Fibroblast of skin of right quadriceps (primary cell): Measurements from ENCODE around the gene ATXN7L1.
"Not testable (repeated sequence)": the region's sequence is repeated elsewhere in the genome, so short reads cannot be mapped to it uniquely, and the experiment has no call there.

Experiments
- DNase-seq: peaks from one replicate; pipeline ENCODE4 v3.0.0-alpha.2; 2013

The ATXN7L1 gene

DNA sequence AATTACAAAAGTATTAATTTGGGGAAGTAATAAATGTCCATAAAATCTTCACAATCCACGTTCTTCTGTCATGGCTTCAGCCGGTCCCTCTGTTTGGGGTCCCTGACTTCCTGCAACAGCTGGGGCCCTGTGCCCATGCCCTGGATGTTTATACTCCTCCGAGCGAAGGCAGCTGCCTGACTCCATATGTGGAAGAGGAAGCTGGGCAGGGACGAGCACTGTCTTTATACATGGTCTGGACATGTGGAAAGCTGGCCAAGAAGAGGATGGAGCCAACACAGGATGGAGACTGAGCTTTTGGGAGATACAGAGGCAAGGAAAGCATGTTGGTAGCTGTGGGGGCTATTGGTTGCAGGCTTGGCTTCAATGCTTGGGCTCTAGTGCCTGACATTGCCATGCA, 178.6 kb downstream of the ATXN7L1 start:
- no peak for DNase-seq

DNA sequence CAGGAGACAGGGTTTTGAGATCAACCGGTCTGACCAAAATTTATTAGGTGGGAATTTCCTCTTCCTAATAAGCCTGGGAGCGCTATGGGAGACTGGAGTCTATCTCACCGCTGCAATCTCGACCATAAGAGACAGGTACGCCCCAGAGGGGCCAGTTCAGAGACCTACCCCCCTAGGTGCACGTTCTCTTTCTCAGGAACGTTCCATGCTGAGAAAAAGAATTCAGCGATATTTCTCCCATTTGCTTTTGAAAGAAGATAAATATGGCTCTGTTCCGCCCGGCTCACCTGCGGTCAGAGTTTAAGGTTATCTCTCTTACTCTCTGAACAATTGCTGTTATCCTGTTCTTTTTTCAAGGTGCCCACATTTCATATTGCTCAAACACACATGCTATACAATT, 179.2 kb downstream of the ATXN7L1 start:
- DNase-seq, result not testable (repeated sequence)

DNA sequence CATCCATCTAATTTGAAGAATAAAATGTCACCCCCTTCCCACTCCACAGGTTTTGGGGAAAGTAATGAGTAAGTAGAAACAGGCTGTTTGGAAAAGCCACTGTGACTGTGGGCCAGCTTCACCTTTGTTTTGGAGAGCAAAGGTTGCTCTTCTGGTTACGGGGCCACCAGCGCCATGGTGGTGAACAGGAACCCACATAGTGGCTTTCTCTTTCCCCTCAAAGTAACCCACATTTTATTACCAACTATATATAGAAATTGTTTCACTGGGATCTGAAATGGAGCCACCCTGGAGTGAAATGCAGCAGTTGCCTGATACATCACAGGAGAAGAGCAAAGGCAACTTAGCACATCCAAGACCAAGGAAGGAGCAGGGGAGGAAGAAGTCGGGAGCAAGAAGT, 182.8 kb downstream of the ATXN7L1 start:
- no peak for DNase-seq

DNA sequence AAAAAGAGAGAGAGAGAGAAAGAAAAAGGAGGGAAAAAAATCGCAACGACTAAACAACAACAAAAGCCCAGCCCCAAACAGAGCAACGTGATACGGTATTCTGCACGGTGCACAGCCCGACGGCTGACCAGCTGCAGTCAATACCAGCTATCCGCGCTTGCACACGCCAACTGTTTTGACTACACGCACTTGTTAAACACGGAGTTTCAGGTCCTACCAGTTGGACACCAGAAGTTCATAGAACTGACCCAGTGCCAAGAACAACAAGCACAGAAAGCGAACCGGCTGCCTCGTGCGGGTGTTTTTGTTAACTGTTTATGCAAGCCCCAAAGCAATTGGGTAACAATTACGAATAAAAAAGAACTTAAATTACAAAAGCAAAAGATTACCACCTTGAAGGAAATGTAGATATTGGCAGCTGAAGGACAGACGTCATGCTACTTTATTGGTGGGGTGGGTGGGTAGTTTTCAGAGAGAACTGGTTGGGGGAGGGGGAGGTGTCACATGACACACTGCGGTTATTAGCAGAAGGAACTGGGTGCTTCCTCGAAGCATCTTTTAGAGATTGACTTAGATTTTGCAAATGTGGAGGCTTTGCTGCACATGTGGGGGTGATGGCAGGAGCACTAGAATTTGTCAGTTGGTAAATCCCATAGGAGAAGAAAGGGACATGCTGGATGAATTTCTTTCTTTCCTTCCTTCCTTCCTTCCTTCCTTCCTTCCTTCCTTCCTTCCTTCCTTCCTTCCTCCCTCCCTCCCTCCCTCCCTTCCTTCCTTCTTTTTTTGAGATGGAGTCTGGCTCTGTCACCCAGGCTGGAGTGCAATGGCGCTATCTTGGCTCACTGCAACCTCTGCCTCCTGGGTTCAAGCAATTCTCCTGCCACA, 184.5 kb downstream of the ATXN7L1 start:
- DNase-seq, result peak; percentile 52

DNA sequence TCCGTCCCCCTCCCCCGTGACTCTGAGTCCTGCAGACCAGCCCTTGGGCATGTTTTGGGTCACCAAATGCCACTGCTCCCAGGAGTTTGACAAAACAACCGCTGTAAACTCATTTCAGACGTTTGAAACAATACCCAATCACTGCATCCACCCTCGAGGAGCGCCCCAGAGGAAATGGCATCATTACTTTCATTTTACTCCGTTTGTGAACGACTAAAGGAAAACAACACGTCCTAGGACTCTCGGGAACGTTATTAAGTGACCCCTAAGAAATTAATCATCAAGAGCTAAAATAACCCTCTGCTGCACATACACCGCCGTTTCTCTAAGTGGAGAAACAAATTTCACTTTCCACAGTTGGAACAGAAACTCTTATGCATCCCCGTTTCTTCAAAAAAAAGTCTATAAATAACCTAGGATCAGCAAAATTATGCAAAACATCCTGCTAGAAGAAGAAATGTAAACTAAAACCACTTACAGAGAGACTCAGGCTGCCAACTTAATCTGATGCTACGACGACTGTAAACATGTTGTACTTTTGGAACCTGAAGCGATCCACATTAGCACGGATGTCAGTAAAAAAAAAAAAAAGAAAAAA, 185.2 kb downstream of the ATXN7L1 start:
- peak; percentile 25 for DNase-seq

DNA sequence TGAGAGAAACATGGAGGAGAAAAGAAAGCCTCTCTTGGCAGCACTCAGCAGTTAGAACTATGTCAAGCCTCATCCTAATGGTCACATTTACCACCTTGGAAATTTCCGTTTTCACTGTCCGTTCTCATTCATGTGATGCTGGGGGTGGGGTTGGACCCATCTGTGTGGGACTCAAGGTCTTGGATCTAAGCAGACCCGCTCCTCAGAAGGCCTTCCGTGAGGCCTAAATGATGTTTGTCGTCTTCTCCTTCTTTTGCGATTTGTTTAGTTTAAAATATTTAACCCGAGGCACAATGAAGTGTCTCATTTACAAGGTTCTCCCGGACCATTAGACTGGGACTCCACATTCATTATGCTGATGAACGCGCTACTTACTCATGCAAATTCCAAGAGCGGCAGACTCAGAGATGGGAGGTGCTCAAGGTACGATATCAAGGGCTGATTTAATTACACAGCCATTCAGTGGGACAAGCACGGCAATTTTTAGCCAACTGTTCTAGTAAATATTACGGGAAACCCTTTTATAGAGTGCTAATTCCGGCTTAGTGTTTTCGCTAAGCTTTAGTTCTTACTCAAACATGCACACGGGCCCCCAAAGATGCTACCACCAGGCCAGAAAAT, 186.0 kb downstream of the ATXN7L1 start:
- peak; percentile 9 for DNase-seq

DNA sequence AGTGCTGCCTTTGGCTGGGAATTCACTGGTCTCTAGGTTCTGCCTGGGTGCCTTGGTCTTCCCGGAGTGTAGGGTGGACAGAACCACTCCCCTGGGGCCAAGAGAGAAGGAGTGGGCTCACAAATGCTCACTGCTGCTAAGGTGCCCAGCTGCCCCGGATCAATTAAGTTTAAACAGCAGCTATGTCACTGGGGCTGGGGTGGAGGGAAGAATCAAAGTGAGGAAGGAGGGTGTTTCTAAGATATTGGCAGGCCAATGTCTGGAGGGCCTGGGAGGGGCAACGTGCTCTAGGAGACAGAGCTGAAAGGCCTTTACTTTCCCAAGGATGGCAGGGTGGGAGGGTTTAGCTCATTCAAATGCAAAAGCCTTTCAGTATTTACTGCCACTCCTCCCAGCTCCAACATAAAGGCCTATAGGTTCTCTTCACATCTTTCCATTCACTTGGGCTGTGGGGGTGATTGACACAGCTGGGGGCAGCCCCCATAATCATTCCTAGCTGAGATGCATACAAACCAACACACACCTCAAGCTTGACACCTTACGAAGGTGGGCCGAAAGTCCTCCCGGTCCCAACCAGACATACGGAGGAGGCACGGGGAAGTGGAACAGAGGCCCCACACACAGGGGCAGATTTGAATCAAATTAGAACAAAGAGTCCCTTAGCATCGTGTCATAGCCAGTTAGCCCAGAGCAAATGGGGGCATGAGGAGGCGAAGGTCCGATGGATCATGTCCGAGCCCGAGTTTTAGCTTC, 187.2 kb downstream of the ATXN7L1 start:
- no peak for DNase-seq

DNA sequence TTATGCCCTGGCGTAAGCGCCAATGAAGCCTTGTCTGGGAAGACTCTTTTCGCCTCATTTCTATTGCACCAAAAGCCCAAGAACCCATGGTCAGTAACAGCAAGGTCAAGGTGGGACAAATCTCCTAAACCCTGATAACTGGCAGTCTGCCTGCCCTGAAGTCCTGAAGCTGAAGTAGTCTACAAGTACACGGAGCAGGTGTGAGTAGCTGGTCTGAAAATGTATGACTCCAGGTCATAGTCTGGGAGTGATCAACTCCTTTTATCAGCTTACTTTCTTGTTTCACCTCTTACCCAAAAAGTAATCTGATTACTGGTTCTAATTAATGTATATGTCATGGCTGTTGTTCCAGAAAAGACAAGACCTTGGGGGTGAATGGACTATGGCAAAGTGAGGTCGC, 187.8 kb downstream of the ATXN7L1 start:
- DNase-seq, result no peak

DNA sequence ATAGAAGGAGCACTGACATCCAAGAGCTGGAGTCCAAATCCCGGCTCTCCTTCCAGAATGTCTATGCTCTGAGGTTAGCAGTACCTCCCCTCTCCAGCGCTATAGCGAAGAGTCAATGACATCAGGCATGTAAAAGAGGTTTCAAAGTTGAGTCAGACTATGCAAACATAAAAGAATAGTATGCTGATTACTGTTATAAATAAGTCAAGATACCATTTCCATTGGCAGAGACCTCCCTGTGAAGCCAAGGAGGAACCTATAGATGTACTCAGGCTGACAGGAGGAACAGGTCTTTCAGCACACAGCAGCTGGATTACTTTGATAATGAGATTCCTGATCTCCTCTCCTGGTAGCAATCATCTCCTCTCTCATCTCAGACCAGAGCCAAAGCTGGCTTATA, 191.2 kb downstream of the ATXN7L1 start:
- no peak for DNase-seq

DNA sequence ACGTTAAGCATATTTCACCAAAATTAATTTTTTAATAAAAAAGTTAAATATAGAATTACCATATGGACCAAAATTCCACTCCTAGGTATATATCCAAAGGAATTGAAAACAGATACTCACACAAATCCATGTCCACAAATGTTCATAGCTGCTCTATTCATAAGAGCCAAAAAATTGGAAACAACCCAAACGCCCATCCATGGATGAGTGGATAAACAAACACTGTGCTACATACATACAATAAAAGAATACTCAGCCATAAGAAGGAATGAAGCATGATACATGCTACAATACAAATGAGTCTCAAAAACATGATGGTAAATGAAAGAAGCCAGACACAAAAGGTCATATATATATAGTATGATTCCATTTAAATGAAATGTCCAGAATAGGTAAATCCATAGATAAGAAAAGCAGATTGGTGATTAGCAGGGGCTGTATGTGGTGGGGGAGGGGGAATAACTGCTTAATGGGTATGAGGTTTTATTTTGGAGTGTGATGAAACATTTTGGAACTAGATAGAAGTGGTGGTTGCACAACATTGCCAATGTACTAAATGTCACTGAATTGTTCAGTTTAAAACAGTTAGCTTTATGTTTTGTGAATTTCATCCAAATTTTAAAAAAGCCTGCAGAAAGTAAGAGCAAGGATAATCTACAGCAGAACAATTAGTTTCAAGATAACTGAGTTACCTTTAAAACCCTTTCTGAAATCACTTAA, 193.9 kb downstream of the ATXN7L1 start:
- no peak for DNase-seq

DNA sequence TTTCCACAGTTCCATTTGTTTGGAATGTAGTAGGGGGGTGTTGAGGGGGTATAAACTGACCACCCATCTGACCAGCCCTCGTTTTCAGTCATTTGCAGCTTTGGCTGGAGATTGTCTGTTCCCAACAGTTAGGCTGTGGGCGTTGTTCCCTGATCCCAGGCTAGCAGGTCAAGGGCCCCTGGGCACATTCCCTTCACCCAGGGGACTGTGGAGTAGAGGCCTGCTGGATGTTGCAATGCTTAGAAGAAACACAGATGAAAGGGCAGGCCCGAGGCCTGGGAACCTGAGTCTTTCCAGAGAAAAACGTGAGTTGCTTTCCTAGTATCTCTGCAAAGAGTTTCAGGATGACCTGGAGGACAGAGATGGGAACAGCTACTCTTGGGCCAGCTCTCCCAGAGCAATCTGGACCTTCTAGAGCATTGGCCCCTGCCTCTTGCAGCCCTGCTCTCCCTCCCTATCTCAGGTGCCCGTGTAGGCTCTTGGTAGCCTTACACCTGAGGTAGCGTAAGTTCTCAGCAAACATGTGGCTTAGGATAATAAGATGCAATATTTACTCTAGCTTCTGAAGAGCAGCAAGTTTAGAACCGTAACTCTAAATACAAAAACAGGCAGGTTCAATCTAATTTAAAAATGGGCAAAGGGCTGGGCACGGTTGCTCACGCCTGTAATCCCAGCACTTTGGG, 195.8 kb downstream of the ATXN7L1 start:
- DNase-seq, result no peak

DNA sequence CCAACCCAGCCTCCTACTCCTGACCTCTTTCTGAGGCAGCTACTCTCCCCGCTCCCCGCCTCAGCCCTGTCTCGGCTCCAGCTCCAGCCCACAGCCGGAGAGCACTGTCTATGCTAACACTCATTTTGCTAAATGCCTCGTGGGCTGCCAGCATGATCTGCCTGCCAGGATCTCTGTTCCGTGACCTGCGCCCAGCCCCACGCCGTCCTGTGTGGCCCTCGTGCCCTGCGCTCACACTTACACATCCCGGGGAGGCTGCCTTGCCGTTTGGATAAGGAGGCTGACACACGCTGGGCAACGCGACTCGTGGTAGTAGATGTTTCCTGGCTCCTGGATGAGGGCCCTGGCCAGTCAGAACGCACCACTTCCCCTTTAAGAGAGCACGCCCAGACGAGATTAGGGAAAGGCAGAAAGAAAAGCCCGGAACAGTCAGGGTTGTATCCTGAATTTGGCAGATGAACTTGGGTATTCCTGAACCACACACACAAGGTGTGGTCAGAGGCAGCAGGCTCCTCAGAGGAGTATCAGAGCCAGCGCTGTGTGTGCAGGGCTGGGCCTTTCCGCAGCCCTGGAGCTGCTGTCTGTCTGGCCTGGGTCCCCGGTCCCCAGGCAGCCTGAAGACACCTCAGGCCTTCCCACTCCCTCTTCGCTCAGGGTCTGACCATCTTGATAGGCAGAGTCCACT, 197.4 kb downstream of the ATXN7L1 start:
- peak; percentile 8 for DNase-seq

DNA sequence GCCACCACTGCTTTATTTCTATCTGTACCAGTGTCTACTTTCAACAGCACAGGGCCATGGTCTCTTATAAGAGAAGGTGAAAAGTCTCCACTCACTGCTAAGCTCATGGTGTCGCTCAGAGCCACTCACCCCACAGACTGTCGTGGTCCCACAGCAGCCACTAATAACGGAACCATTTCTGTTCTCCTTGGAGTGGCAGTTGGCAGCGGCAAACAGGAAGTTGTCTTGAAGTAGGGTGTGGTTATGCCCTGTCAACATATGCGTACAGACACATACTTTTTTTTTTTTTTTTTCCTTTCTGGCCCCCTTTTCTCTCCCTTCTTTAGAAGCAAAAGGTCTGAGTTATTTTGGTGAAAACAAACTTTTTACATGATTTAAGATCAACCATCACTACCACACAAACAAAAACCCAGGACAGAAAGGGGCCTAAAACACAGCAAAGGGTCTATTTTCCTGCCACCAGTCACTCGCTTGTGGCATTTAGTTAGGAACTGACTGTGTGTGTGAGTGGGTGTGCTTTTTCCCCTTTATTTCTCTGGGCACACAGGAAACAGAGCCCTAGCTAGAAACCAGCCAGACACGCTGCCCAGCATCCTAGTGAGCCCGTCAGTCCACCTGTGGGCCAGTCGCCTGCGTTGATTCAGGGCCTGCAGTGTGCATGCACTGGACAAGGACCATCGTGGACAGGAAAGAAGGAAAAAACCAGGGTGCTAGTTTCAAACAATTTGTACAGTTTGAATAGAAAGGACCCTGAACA, 198.4 kb downstream of the ATXN7L1 start:
- DNase-seq, result no peak

DNA sequence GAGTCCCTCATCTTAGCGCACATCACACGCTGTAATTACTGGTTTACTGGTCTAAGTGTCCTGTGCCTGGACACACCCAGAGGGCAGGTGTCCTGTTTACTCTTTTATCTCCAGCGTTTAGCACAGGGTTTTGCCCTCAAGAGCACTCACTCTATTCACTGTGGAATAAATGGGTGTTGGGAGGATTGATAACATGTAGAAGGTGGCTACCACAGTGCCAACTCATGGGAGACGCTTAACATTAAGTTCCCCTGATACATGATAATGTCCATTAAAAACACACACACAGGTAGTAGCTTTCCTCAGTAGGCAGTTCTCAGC, 199.0 kb downstream of the ATXN7L1 start:
- DNase-seq, result no peak

DNA sequence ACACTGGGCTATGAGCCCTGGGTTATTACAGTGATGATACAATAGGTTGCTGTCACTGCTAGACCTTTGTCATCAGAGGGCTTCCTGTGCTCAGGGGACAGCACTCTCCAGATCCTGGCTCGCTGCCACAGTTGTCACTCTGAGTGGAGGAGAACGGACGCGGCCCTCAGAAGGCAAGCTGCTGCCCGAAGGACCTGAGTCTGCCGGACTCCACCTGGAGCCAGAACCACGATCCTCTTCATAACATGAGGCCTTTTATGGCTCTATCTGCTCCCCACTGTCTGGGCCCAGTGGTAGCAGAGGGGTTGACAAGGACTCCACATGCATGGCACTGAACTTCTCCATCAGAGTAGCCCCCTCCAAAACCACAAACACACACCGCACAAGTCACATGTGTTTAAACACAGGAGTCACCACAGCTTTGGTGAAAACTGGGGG, 200.4 kb downstream of the ATXN7L1 start:
- no peak for DNase-seq

DNA sequence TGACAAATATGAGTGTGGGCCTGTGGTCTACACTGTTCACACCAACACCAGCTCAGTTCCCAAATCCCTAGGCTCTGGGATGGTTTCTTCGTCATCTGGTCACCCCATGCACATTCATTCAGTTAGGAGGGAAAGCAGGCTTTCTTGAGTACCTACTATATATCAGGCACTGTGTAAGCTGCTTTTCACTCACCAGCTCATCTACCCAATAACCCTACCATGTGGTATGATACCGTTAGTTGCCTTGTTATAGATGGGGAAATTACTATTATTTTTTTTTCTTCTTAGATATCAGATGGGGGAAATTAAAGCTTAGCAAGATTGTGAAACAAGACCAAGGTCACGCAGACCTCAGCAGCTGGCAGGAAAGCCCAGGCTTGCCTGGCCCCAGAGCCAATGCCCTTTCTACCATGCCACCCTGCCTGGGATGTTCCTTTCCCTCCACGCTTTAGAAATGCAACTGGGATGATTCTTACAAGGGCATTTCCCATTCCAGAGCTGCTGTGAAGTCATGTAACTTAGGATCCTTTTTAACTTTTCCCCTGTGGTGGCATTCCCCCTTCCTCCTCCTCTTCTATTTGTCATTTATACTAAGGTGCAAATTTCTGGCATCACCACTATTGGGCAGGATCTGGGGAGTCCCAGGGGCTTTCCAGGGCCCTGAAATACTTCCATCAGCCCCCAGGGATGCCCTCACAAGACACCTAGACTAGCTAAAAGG, 202.0 kb downstream of the ATXN7L1 start:
- DNase-seq, result no peak

DNA sequence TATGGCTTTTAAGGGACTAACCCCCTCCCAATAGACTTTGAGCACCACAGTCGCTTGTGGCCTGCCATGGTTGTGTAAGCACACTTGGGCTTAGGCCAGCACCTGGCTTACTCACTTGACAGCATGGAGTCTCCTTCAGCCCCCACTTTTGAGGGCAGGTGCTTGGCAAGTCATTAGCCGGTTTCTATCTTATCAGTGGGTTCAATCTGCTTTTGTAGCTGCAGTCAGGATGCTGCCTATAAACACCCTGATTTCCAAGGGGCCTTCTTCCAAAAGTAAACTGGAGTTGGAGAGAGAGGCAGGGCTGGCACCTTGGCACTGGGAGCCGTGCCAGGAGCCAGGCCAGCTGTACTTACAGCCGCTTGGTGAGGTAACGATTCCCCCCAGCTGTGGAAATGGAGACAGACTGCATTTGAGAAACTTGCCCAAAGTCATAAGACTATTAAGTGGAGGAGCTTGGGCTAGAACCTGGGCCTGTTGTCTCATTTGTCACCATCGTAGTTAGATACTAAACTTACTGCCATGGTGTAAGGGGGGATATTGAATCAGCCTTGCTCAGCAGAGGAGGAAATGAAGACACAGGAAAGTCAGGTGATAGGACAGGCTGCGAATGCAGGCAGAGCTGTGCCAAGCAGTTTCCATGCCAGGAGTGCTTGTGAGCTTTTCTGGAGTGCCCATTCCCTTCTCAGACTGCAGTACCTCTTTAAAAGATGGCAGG, 202.9 kb downstream of the ATXN7L1 start:
- DNase-seq, result no peak

DNA sequence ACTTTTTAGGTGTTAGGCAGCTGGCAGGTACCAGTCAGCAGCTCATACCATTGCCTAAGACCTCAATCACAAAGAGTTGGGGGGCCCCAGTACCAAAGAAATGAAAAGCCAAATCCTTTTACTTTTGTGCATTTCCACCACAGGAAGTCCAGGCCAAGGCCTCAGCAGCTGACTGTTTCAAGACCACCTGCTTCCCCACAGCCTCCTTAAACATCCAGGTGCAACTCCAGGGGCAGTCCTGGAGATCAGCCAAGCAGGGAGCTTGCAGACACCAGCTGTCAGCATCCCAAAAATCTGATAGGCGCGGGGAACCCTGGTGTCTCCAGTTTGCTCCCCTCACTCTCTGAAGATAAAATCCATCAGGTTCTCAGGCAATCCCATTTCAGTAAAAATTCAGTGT, 203.6 kb downstream of the ATXN7L1 start:
- DNase-seq, result no peak

DNA sequence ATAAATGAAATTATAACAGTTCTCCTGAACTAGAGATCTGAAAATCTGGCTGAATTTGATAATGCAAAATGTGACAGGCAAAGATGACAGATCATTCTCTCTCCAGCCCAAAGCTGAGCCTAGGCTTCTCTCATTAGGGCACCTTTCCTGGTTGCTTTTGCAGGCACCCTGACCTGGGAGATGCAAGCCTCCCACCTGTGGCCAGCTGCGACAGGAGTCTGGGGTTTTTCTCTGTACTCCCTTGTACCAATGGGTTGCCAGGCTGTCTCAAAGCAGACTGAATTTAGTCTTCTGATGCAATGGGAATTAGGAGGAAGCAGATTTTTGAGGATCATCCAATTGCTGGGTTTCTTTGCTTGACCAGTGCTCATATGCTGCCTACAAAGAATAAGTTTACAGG, 210.1 kb downstream of the ATXN7L1 start:
- no peak for DNase-seq
